AG20443 (cell line): ENCODE data around the gene RAB4A.

Source experiments
- DNase-seq: peaks from one replicate; pipeline ENCODE4 v3.0.0; 2012; ENCODE audit warnings: low spot score, mixed read lengths

Gene RAB4A

DNA sequence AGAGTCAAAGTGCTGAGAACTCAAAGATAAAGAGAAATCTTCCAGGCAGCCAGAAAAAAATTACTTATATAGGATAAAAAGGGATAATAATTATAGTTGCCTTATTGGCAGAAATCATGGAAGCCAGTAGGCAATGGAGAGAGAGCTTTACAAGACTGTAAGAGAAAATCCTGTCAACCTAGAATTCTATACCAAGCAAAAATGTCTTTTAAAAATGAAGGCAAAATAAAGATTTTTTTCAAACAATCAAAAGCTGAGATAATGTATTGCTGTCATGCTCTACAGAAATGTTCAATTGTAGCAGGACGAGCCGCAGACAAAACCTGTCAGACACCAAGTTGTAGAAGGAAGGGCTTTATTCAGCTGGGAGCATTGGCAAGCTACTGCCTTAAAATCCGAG, 26.8 kb upstream of the RAB4A start:
- DNase-seq: no peak

DNA sequence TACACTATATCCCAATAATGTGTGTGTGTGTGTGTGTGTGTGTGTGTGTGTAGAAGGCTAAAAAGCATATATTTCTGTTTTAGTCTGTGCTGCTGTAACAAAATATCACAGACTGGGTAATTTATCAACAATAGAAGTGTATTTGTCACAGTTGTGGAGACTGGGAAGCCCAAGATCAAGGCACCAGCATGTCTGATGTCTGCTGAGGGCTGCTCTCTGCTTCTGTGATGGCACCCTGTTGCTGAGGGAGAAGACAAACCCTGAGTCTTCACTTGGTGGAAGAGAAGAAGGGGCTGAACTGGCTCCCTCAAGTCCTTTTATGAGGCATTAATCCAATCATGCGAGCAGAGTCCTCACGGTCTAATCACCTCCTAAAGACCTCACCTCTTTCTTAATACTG, 23.0 kb upstream of the RAB4A start:
- DNase-seq: no peak

DNA sequence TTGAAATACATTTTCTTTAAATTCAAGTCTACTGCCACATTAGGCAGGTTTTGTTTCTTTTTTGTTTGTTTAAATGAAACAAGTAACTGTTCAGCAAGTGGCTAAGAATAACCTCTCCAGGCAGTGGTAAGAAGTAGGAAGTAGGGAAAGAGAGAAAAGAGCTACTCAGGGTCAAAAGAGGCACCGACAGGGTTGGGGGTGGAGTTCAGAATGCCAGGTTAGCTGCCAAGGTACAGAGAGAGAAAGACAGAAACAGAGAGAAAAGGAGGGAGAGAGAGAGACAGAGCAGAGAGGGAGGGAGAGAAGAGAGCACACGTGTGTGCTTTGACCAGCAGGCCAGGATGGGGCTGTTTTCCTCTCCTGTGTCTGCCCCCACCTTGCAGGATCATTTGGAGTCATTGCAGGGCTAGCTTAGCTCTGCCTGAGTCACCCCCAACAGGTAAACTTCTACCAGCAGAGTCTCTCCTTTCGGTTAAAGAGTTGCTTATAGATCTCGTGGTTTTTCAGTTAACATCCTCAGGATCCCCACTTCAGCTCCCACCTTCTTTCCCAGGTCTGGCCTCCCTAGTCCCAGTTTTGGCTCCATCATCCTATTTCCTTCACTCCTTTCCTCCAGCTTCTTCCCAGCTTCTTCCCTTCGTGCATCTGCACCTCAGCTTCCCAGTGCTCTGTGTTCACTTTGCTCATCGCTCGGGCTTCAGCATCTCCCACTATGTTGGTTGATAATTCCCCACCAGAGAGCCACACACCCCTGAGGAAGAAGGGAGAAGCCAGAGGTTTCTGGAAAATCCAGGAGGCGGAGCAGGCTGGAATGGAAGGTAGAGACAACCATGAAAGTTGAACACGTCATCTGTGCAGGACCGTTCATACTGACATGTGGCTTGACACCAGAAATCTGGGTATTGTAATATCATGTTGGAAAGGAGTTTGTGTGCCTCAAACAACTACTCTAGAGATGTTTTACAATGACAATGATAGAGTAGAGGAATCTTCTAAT, 21.8 kb upstream of the RAB4A start:
- DNase-seq: no peak

DNA sequence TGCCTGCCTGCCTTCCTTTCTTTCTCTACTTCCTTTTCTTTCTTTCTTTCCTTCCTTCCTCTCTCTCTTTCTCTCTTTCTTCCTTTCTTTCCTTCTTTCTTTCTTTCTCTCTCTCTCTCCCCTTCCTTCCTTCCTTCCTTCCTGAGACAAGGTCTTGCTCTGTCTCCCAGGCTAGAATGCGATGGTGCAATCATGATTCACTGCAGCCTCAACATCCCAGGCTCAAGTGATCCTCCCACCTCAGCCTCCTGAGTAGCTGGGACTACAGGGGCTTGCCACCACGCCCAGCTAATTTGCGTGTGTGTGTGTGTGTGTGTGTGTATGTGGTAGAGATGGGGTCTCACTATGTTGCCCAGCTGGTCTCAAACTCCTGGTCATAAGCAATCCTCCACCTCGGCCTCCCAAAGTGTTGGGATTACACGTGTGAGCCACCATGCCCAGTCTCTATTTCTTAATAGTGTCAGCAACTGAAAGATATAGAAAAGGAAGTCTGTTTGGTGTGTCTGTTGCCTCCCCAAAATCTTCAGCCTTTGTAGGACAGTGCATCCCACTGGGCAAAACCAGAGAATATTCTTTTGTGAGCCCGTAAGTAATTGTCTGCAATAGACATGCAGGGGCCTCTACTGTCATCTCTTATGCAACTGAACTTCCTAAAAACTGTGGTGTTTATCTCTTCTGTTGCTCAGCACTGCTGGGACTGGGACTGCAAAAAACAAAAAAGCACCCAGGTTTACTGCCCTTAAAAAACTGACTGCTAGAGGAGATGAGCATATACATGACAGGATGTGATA, 20.9 kb upstream of the RAB4A start:
- DNase-seq: no peak

DNA sequence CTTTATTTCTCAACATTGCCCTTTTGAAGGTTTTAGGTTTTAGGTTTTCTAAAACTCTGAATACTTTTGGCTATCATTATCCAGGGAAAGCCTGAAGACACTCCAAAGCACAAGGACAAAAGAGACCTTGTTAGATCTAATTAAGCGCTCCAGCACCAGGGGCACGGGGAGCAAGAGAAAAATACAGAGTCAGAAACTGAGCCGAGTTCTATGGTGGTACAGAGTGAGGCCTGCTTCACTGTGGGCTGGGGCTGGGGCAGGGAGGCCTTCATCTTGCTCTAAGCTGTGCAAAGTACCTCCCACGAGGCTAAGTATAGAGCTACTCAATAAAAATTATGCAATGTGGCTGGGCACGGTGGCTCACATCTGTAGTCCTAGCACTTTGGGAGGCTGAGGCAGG, 19.7 kb upstream of the RAB4A start:
- DNase-seq: no peak

DNA sequence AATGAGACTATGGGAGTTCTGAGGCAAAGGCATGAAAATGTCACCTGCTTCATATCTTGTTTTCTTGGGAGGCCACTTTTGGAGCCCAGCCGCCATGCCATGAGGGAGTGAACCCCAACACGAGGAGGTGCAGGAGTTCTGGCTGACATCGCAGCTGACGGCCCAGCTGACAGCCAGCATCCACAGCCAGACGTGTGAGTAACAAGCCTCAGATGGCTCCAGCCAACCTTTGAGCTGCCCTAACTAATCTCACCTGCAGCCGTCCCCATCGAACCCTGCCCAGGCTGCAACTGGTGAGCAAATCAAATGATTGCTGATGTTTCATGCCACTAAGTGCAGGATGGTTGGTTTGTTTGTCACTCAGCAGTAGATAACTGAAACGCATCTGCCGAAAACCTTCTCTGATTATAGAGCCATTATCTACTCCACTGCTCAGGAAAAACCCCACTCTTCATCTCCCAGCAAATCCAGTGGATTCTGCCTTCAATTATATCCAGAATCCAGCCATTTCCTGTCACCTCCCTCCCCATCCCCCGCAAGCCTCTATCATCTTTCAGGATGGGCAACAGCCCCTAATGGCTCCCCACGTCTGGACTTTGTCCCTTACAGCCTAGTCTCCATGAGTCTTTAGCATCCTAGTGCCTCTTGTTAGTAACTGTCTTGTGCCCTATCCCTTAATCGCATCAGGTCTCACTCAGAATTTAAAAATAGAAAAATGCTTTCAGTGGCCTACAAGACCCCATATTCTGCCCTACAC, 18.5 kb upstream of the RAB4A start:
- no peak for DNase-seq

DNA sequence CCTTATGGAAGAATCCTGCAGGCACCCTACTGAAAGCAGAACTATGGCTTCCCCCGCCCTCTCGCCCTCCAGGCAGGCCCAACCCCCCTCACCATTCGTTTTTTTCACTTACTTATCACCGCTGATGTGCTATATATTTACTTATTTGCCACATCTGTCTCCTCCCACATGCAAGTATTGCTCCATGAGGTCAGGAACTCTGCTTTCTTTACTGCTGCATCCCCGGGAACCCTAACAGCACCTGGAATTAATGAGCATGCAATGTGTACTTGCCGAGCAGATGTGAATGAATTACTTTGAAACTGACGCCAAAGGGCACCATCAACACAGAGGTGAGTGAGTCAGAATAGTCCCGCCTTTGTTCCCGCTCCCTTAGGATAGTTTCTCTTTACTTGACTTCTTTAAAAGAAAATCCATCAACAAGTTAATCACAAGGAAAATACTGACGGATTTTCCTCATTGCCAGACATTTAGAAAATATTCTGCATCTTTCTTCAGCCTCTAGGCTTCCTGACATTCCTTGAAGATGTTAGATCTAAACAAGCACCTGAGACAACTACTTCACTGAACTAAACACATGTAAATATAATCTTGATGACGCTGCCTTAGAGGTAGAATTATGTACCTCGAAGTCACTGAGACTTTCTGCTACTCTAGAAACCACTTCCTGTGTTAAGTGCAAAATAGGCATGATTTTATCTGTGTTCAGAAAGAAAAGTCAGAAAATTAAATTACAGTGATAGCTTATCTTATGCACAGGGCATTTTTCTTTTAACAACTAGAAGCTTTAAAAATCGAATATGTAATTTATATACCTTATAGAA, 17.5 kb upstream of the RAB4A start:
- no peak for DNase-seq

DNA sequence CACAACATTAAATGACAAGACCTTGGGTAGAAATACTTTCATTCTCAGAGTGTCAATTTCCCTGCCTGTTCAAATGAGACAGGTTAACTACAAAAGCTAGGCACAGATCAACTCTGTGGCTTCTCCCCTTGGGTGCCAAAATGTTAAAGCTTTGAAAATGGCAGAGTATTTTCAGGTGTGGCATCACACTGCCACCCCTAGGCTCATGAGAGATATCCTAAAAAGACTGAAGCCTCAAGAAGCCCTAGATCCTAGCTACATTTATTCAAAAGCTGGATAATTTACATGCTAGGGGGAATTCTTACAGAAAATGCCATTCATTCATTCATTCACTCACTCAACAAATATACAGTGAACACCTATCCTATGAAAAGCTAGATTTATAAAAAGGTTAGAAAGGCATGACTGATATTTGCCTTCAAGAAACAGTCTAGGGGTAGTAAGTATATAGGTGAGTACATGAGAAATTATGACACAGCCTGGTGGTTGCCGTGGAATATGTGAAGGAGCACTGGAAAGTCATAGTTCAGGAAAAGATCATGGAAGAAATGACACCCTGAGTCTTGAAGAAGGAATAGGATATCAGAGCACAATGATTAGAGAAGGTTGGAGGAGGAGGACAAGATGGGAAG, 15.9 kb upstream of the RAB4A start:
- no peak for DNase-seq

DNA sequence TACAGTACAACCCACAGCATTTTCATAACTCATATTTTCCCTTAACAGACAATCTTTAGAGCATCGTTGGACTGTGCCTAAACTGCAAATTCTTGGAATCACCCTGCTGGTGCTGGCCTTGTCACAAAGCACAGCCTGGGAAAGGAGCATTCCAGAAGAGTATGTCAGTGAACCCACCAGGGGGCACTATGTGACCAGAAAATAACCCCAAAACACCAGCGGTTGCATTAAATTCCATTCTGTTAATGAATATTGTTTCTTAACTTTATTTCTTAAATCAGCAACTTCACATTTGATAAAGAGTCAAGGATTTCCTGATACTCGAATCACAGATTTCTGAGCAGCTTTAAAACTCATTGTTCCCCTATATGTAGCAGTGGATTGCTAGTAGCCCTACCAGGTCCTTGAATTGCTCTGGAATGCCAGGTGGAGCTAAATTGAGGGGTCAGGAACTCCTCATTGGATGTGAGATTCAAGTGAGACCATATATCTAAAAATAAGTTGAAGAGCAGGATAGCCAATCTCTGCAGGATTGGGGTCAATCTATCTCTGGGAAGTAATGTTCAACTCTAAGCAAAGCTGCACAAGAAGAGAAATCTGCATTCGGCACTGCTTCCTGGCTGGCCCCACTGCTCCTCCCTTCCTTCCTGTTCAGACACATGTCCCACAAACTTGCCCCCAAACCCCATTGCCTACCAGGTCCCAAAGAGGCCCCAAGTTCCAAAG, 12.7 kb upstream of the RAB4A start:
- DNase-seq: peak; percentile 81

DNA sequence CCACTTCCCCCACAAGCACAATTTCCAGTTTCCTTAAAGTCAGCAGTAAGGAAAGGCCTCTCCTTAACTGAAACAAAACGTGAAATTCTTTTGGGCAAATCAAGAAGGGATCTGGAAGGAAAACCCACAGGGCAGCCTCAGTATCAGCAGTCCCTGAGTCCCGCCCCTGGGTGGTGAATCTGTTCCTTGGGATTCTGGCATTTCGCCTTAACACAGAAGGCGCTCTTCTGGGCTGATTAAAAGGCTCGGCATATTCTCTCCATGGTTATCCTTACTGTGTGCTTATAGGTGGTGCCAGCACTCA, 12.2 kb upstream of the RAB4A start:
- DNase-seq: peak; percentile 31

DNA sequence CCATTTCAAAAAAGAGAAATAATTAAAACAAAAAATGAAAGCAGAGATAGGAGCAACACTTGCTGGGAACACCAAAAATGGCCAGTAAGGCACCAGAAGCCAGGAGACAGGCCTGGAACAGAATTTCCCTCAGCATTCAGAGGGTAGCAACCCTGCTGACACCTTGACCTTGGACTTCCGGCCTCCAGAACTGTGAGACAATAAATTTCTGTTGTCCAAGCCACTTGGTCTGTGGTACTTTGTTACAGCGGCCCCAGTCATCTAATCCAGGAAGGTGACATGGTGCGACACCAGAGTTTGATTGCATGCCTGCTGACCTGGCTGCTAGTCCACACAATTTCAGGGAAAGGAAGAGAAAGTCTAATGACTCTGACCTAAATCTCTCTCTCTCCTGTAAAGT, 10.6 kb upstream of the RAB4A start:
- no peak for DNase-seq

DNA sequence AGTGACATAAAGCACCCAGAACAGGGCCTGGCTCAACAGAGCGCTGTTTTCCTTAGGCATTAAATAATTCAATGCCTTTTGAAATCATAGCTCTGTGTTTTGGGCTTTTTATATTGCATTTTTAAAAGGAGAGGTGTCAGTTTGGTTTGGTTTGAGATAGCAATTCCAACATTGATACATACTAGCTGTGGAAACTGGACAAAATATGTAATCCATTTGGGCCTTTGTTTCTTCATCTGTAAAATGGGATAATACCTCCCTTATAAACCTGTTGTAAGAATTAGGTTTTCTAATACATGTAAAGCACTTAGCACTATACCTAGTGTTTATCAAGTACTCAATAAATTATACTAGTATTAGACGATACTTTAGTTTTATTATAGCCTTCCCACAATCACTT, 8.7 kb upstream of the RAB4A start:
- DNase-seq: no peak

DNA sequence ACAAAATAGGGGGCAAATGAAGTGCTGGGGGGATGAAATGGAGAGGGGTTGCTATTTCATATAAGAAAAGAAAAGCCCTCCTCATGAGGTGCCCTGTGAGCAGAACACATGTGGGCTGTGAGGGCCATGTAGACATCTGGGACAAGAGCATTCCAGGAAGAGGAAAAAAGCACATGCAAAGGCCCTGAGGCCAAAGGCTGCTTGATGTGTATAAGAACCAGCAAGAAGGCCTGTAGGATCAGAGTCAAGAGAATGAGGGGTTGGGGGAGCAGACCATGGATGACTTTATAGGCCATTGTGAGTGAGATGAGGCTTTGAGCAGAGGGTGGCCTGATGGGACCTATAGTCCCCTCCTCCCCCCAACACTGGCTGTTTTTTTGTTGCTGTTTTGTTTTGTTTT, 7.7 kb upstream of the RAB4A start:
- no peak for DNase-seq

DNA sequence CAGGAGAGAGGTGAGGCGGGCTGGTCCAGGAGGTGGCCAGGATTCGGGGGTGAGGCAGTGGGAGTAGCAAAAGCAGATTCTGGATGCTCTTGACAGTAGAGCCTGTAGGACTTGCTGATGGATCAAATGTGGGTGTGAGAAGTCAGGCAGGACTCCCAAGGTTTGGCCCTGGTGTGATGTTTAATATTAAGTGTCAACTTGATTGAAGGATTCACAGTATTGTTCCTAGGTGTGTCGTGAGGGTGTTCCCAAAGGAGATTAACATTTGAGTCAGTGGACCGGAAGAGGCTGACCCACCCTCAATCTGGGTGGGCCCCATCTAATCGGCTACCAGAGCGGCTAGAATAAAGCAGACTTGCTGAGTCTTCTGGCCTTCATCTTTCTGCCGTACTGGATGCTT, 6.8 kb upstream of the RAB4A start:
- no peak for DNase-seq

DNA sequence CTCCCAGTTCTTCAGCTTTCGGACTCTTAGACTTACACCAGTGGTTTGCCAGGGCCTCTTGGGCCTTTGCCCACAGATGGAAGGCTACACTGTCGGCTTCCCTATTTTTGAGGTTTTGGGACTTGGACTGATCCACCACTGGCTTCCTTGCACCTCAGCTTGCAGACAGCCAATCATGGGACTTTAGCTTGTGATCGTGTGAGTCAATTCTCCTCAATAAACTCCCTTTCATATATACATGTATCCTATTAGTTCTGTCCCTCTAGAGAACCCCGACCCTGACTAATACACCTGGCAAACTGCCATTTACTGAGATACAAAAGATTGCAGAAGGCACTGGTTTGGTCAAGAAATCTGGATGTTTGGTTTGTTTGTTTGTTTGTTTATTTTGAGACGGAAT, 6.4 kb upstream of the RAB4A start:
- DNase-seq: no peak

DNA sequence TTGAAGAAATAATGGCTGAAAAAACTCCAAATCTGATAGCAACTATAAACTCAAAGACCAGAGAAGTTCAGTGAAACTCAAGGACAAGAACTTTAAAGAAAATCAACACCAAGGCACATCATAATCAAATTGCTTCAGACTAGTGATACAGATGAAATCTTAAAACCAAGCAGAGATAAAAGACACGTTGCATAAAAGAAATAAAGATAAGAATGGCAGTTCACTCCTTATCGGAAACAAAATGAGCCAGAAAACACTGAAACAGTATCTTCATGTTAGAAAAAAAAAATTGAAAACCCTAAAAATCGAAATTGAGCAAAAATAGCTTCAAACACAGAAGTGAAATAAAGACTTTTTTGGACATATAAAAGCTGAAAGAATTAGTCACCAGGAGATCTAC, 4.6 kb upstream of the RAB4A start:
- DNase-seq: no peak

DNA sequence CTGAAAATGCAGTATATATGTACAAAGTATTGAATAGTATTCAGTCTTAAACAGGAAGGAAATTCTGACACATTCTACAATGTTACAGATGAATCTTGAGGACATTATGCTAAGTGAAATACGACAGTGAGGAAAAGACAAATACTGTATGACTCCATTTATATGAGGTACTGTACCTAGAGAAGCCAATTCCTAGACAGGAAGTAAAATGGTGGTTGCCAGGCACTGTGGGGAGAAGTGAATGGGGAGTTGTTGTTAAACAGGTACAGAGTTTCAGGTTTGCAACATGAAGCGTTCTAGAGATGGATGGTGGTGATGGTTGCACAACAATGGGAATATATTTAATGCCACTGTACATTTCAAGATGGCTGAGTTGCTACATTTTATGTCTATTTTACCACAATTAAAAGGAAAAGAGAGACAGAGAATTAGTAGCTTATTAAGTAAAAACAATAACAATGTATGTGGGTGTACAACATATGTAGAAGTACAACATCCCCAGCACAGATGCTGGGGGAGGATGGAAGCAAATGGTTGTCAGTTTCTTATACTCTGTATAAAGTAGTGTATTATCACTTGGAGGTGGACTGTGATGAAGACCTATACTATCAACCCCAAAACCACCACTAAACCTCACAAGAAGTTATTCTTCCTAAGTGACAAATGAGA, 3.9 kb upstream of the RAB4A start:
- DNase-seq: no peak

DNA sequence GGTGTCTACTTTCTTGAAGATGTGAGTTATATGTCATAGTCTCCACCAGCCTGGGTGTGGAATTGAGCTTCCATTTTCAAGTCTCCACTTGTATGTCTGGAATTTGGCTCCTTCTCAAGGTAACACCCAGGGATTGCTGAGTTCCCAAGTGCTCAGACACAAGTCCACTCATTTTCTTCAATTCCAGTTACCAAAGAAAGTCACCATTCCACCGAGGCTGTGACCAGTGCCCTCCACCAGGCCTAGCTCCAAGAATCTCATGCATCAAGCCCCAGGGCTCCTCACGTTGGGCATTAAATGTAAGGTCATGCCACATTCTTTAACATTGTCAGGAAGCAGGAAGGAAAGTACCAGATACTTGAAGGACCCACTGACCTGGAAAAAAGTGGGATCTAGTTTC, 2.4 kb upstream of the RAB4A start:
- DNase-seq: no peak

DNA sequence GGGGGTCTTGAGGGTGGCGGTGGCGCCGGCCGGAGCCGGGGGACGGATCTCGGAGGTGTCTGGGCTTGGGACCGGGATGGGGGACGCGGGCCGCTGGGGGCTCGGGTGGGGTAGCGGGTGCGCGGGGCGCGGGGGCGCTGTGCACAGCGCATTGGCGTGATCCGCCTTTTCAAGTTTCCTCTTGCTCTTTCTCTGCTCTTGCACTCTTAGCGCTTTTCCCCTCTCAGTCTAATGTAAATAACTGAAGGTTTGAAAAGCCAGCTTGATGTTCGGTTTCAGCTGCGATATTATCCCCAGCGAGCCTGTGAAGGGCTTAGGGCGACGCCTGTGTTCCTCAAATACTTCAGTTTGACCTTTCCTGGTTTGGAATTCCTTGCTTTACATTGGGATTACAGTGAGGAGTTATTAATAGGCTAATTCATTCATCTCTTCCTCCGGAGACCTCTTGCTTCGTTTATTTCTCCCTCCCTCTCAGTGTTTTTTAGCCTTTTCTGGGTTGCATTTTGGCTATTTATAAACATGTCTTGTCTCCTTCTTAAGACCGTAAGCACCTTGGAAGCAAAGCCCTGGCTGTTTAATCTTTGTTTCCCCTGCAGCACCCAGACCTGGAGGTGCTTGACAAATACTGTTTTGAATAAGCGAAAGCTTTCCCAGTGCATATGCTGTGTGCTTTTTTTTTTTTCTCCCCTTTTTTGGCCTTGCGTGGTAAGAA, 693 bp downstream of the RAB4A start:
- DNase-seq: peak; percentile 53
